ENCODE data around the gene LPCAT3. TPM values are rescaled to one million over a fixed set of nuclear protein-coding genes. Genes with fewer than 3 reads are reported as not detected.

Gene LPCAT3
- total and polyA plus RNA-seq, 4 donors: 41.9 to 96.5 (median 77.0) TPM

- Histone ChIP-seq H3K4me3 (ENCODE audit: low read depth in 1 of 3, low read length in 3 of 3) (no peak overlapping the region), H3K27ac (ENCODE audit: low read depth in 1 of 2, low read length in 2 of 2) (peak overlapping the region in 1 of 2 donors; percentile 14), H3K9ac (ENCODE audit: low read depth in 1 of 2, low read length in 2 of 2) (no peak overlapping the region), H3K27me3 (ENCODE audit: control insufficient read depth in 4 of 4, insufficient read depth in 4 of 4, low read length in 3 of 4) (no peaks in the 10 kb centered on the region), H3K4me1 (ENCODE audit: control insufficient read depth in 4 of 4, insufficient read depth in 4 of 4, low read length in 3 of 4) (peaks cover 9 to 41% (median 22%) of the 10 kb centered on the region in 4 donors), H3K36me3 (ENCODE audit: control insufficient read depth in 4 of 4, insufficient read depth in 3 of 4, low read depth in 1 of 4, low read length in 3 of 4) (peaks cover 0 to 14% (median 7%) of the 10 kb centered on the region in 4 donors), H3K9me3 (ENCODE audit: control insufficient read depth in 4 of 4, low read length in 3 of 4) (no peaks in the 10 kb centered on the region)
- 65% methylated on average over 8 of the region's 8 CpGs for WGBS
- no peak for TF ChIP-seq HNF4A (conservative IDR thresholded peaks at IDR 0.05)
- TF ChIP-seq, protein P1, sequence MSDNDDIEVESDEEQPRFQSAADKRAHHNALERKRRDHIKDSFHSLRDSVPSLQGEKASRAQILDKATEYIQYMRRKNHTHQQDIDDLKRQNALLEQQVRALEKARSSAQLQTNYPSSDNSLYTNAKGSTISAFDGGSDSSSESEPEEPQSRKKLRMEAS (IDR thresholded peaks at IDR 0.05): no peak
- peak; percentile 45 for TF ChIP-seq NR2F2 (IDR thresholded peaks at IDR 0.05)
- DNase-seq (ENCODE audit: low spot score): no peak
Observed at GRCh38 chr12:6934110-6934509, 84.2 kb downstream of the LPCAT3 start.

GRCh38 chr12:6932766-6933165 is 85.5 kb downstream of the LPCAT3 start:
- no peaks in the 10 kb centered on the region for H3K27me3 ChIP-seq (ENCODE audit: control insufficient read depth in 4 of 4, insufficient read depth in 4 of 4, low read length in 3 of 4)
- TF ChIP-seq YY1 (IDR thresholded peaks at IDR 0.05) (no peak), JUND (IDR thresholded peaks at IDR 0.05) (no peak), FOXA2 (IDR thresholded peaks at IDR 0.05) (no peak), HNF4G (IDR thresholded peaks at IDR 0.05) (no peak), NR2F2 (IDR thresholded peaks at IDR 0.05) (no peak), REST (IDR thresholded peaks at IDR 0.05) (no peak), GABPA (IDR thresholded peaks at IDR 0.05 in 1 of 2, conservative IDR thresholded peaks at IDR 0.05 in 1 of 2) (no peak), TAF1 (conservative IDR thresholded peaks at IDR 0.05) (no peak), RAD21 (IDR thresholded peaks at IDR 0.05) (no peak)
- TF ChIP-seq, protein P2, sequence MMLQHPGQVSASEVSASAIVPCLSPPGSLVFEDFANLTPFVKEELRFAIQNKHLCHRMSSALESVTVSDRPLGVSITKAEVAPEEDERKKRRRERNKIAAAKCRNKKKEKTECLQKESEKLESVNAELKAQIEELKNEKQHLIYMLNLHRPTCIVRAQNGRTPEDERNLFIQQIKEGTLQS (IDR thresholded peaks at IDR 0.05): no peak
- TF ChIP-seq, protein P1 (IDR thresholded peaks at IDR 0.05): no peak
- TF ChIP-seq, protein P3, sequence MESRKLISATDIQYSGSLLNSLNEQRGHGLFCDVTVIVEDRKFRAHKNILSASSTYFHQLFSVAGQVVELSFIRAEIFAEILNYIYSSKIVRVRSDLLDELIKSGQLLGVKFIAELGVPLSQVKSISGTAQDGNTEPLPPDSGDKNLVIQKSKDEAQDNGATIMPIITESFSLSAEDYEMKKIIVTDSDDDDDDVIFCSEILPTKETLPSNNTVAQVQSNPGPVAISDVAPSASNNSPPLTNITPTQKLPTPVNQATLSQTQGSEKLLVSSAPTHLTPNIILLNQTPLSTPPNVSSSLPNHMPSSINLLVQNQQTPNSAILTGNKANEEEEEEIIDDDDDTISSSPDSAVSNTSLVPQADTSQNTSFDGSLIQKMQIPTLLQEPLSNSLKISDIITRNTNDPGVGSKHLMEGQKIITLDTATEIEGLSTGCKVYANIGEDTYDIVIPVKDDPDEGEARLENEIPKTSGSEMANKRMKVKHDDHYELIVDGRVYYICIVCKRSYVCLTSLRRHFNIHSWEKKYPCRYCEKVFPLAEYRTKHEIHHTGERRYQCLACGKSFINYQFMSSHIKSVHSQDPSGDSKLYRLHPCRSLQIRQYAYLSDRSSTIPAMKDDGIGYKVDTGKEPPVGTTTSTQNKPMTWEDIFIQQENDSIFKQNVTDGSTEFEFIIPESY (IDR thresholded peaks at IDR 0.05): no peak
- TF ChIP-seq, protein P4, sequence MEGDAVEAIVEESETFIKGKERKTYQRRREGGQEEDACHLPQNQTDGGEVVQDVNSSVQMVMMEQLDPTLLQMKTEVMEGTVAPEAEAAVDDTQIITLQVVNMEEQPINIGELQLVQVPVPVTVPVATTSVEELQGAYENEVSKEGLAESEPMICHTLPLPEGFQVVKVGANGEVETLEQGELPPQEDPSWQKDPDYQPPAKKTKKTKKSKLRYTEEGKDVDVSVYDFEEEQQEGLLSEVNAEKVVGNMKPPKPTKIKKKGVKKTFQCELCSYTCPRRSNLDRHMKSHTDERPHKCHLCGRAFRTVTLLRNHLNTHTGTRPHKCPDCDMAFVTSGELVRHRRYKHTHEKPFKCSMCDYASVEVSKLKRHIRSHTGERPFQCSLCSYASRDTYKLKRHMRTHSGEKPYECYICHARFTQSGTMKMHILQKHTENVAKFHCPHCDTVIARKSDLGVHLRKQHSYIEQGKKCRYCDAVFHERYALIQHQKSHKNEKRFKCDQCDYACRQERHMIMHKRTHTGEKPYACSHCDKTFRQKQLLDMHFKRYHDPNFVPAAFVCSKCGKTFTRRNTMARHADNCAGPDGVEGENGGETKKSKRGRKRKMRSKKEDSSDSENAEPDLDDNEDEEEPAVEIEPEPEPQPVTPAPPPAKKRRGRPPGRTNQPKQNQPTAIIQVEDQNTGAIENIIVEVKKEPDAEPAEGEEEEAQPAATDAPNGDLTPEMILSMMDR (IDR thresholded peaks at IDR 0.05; ENCODE audit: low read depth, low read length, missing input control): no peak
- H3K9ac ChIP-seq (ENCODE audit: low read depth in 1 of 2, low read length in 2 of 2): no peak overlapping the region
- H3K4me1 ChIP-seq (ENCODE audit: control insufficient read depth in 4 of 4, insufficient read depth in 4 of 4, low read length in 3 of 4): peaks cover 4 to 37% (median 14%) of the 10 kb centered on the region in 4 donors
- no peak overlapping the region for H3K4me3 ChIP-seq (ENCODE audit: low read depth in 1 of 3, low read length in 3 of 3)
- H3K9me3 ChIP-seq (ENCODE audit: control insufficient read depth in 4 of 4, low read length in 3 of 4): no peaks in the 10 kb centered on the region
- H3K27ac ChIP-seq (ENCODE audit: low read depth in 1 of 2, low read length in 2 of 2): no peak overlapping the region
- peaks cover 0 to 14% (median 7%) of the 10 kb centered on the region in 4 donors for H3K36me3 ChIP-seq (ENCODE audit: control insufficient read depth in 4 of 4, insufficient read depth in 3 of 4, low read depth in 1 of 4, low read length in 3 of 4)
- DNase-seq (ENCODE audit: low spot score): no peak
- 93% methylated on average over 1 of the region's 1 CpG for WGBS

All from liver (tissue), 9 donors.